ENCODE data around the gene PI4K2A. TPM values are rescaled to one million over a fixed set of nuclear protein-coding genes. Genes with fewer than 3 reads are reported as not detected.
A peak's percentile ranks its signal among the peaks of the same experiment; 100 is the strongest.

Gene PI4K2A
- total and polyA plus RNA-seq, 2 of the 4 experiments (the other 2 are of a cell fraction) = 15.8 to 27.3 TPM

GRCh38 chr10:97675222-97675621 is 34.8 kb downstream of the PI4K2A start:
- CTCF ChIA-PET = no interaction called here

More at GRCh38 chr10:97675222-97675621, 34.8 kb downstream of the PI4K2A start:
- TF ChIP-seq CEBPB (IDR thresholded peaks at IDR 0.05; ENCODE audit: low read depth, low read length) (no peak), SMC3 (IDR thresholded peaks at IDR 0.05; ENCODE audit: low read depth, low read length) (no peak), RAD21 (IDR thresholded peaks at IDR 0.05; ENCODE audit: low read length) (no peak), MXI1 (IDR thresholded peaks at IDR 0.05; ENCODE audit: borderline replicate concordance, low read depth, low read length) (no peak)
- H4K5ac ChIP-seq (ENCODE audit: low read depth, low read length) = no peak overlapping the region
- H2AK9ac ChIP-seq (replicated peaks; ENCODE audit: low read depth, low read length, poor library complexity) = no peak overlapping the region
- no peak overlapping the region for H3K4me2 ChIP-seq (ENCODE audit: low read depth, low read length)
- no peak overlapping the region for H3K23ac ChIP-seq (ENCODE audit: low read depth, low read length)
- dilution Hi-C loops (cut with HindIII; ENCODE audit: low sequenced_read_pairs, unreplicated experiment) = no loop called here
- H4K20me1 ChIP-seq (ENCODE audit: insufficient read depth, low read length) = peaks cover 19% of the 10 kb centered on the region
- H4K8ac ChIP-seq (ENCODE audit: low read depth in 2 of 2, low read length in 2 of 2) = no peak overlapping the region
- peaks cover 61% of the 10 kb centered on the region for H3K36me3 ChIP-seq (ENCODE audit: control insufficient read depth, insufficient read depth, low read length)
- H3K14ac ChIP-seq (replicated peaks; ENCODE audit: low read depth, low read length) = no peak overlapping the region
- POLR2A ChIA-PET (ENCODE audit: unreplicated experiment) = no interaction called here
- ATAC-seq (ENCODE audit: low read depth) (no peak), DNase-seq (no peak)
- BruUV-seq (replicated peaks) = TSS peak; percentile 61
- H2AFZ ChIP-seq (replicated peaks; ENCODE audit: low read length, poor library complexity) = no peak overlapping the region
- H3K27me3 ChIP-seq (ENCODE audit: control insufficient read depth, insufficient read depth, low read length) = no peaks in the 10 kb centered on the region
- H3K9me1 ChIP-seq (ENCODE audit: insufficient read depth, low read length) = no peaks in the 10 kb centered on the region
- H3K27ac ChIP-seq (ENCODE audit: insufficient read depth, low read length) = no peak overlapping the region
- no peak overlapping the region for H3K4me3 ChIP-seq (ENCODE audit: insufficient read depth, low read depth, low read length)
- H3K9me3 ChIP-seq (ENCODE audit: control insufficient read depth, insufficient read depth, low read length) = no peaks in the 10 kb centered on the region
- no peak overlapping the region for H4K91ac ChIP-seq (ENCODE audit: insufficient read depth, low read depth, low read length)
- in situ Hi-C loops (cut with MboI; ENCODE audit: low sequenced_read_pairs) = loop anchor here (5.0 kb wide), 1 partner anchor 57 kb away; no protein-coding TSS in a partner anchor
- no peak overlapping the region for H3K18ac ChIP-seq (ENCODE audit: low read depth, low read length)
- no peak overlapping the region for H2BK120ac ChIP-seq (ENCODE audit: low read depth, low read length)
- H3K56ac ChIP-seq (ENCODE audit: extremely low read depth, insufficient read depth, low read length) = no peak overlapping the region
- intact Hi-C loops (cut with micrococcal nuclease) = no loop called here
- WGBS, 2 experiments (ENCODE audit: extremely low coverage in 2 of 2, insufficient read length in 1 of 2) = 97% methylated on average over 7 of the region's 9 CpGs; no CpG with 5 or more reads in 1 of the 2 experiments
- H2BK15ac ChIP-seq (ENCODE audit: low read depth, low read length) = no peak overlapping the region
- no peak overlapping the region for H3K9ac ChIP-seq (ENCODE audit: low read depth, low read length)
- no peaks in the 10 kb centered on the region for H3K4me1 ChIP-seq (ENCODE audit: control insufficient read depth, insufficient read depth, low read length)
- no peak overlapping the region for H2BK5ac ChIP-seq (ENCODE audit: low read depth, low read length, poor library complexity, severe bottlenecking)
- no peak overlapping the region for H2BK20ac ChIP-seq (ENCODE audit: low read depth, low read length)
- no peak overlapping the region for H2AK5ac ChIP-seq (ENCODE audit: low read depth, low read length)
- H3K79me1 ChIP-seq (ENCODE audit: low read depth in 1 of 2, low read length in 2 of 2) = peaks cover 8 to 38% of the 10 kb centered on the region in 2 experiments
- H3K4ac ChIP-seq (ENCODE audit: low read depth, low read length) = no peak overlapping the region
